Germinal center (tissue), 1 donor: Measurements from ENCODE around the gene STT3B.

Experiments used
- DNase-seq: peaks from one replicate; pipeline ENCODE4 v3.0.0; 2012; ENCODE audit warnings: mixed read lengths, low spot score

The STT3B gene

GRCh38 chr3:31652296-31652695 lies 119.6 kb downstream of the STT3B start:
- DNase-seq = no peak

- DNase-seq = no peak
Measured at GRCh38 chr3:31653464-31653863, 120.7 kb downstream of the STT3B start.

GRCh38 chr3:31654998-31655397 lies 122.3 kb downstream of the STT3B start:
- DNase-seq = no peak

GRCh38 chr3:31659246-31659645 lies 126.5 kb downstream of the STT3B start:
- DNase-seq = no peak

GRCh38 chr3:31661286-31661685 lies 128.6 kb downstream of the STT3B start:
- no peak for DNase-seq

GRCh38 chr3:31661993-31662670 lies 129.4 kb downstream of the STT3B start:
- DNase-seq = no peak

- DNase-seq = no peak
Measured at GRCh38 chr3:31664031-31664430, 131.3 kb downstream of the STT3B start.

- no peak for DNase-seq
Measured at GRCh38 chr3:31667582-31667981, 134.9 kb downstream of the STT3B start.

GRCh38 chr3:31668242-31668641 lies 135.5 kb downstream of the STT3B start:
- DNase-seq = no peak

GRCh38 chr3:31670136-31670535 lies 137.4 kb downstream of the STT3B start:
- DNase-seq = no peak

- DNase-seq = no peak
Measured at GRCh38 chr3:31670722-31671121, 138.0 kb downstream of the STT3B start.

GRCh38 chr3:31671451-31671850 lies 138.7 kb downstream of the STT3B start:
- DNase-seq = no peak

- DNase-seq = no peak
Measured at GRCh38 chr3:31671976-31672375, 139.3 kb downstream of the STT3B start.

GRCh38 chr3:31673950-31674349 lies 141.2 kb downstream of the STT3B start:
- DNase-seq = no peak

GRCh38 chr3:31676556-31676955 lies 143.8 kb downstream of the STT3B start:
- DNase-seq = no peak

- DNase-seq = no peak
Measured at GRCh38 chr3:31680072-31680870, 147.5 kb downstream of the STT3B start.
